Caco-2 (cell line): ENCODE results near the gene PAX9. TPM values are rescaled to one million over a fixed set of nuclear protein-coding genes. Genes with fewer than 3 reads are reported as not detected.

Source experiments
- BruUV-seq: library from RNA; stranded (reverse); fragments of 400-500 nt; replicated peaks from 2 replicates; lab custom pipeline; 2021; lab: Mats Ljungman, UMichigan
- CTCF ChIA-PET: fragments of 300-600 bp; sonication (Branson Sonifier 250); formaldehyde crosslinking; loops from one replicate; lab custom pipeline; 2022; ENCODE audit warnings: antibody characterized with exemption; lab: Charles Lee
- POLR2A ChIA-PET: fragments of 300-600 bp; sonication (Branson Sonifier 250); formaldehyde crosslinking; loops from one replicate; lab custom pipeline; 2022; ENCODE audit warnings: antibody characterized with exemption; lab: Charles Lee
- DNase-seq, 2 experiments: peaks; one replicate each; pipeline versions ENCODE4 v3.0.0 to v3.0.0-alpha.2; 2020 to 2022
- H3K27me3 ChIP-seq: replicated peaks from 2 replicates; pipeline ENCODE4 v1.6.0; 2011; ENCODE audit warnings: low read length; ENCODE audit not compliant: control insufficient read depth, insufficient read depth
- H3K36me3 ChIP-seq: 2 replicates; pipeline ENCODE4 v1.5.1; 2011; ENCODE audit warnings: low read length; ENCODE audit not compliant: control insufficient read depth, insufficient read depth
- H3K4me1 ChIP-seq: fragments of 250-450 bp; sonication (Bioruptor Pico); 2 replicates; pipeline ENCODE4 v1.5.1; 2020; ENCODE audit warnings: mild to moderate bottlenecking
- H3K4me3 ChIP-seq: 2 replicates; pipeline ENCODE4 v1.5.1; 2011; ENCODE audit warnings: low read depth, mild to moderate bottlenecking, control low read depth, low read length
- H3K9me3 ChIP-seq: fragments of 250-450 bp; sonication (Bioruptor Pico); 2 replicates; pipeline ENCODE4 v1.5.1; 2020; ENCODE audit warnings: mild to moderate bottlenecking, moderate library complexity
- H3K27ac Mint-ChIP-seq: one replicate; pipeline ENCODE4 v1.8.0; 2022; ENCODE audit warnings: mixed read lengths; ENCODE audit not compliant: unreplicated experiment
- H3K27me3 Mint-ChIP-seq: one replicate; pipeline ENCODE4 v1.8.0; 2022; ENCODE audit warnings: mixed read lengths; ENCODE audit not compliant: insufficient read depth, unreplicated experiment
- H3K36me3 Mint-ChIP-seq: one replicate; pipeline ENCODE4 v1.8.0; 2022; ENCODE audit warnings: mild to moderate bottlenecking, mixed read lengths; ENCODE audit not compliant: insufficient read depth, unreplicated experiment
- H3K4me1 Mint-ChIP-seq: one replicate; pipeline ENCODE4 v1.8.0; 2022; ENCODE audit warnings: low read depth, mixed read lengths; ENCODE audit not compliant: unreplicated experiment
- H3K4me3 Mint-ChIP-seq: one replicate; pipeline ENCODE4 v1.8.0; 2022; ENCODE audit warnings: mild to moderate bottlenecking, moderate library complexity, mixed read lengths; ENCODE audit not compliant: unreplicated experiment
- H3K9me3 Mint-ChIP-seq: one replicate; pipeline ENCODE4 v1.8.0; 2022; ENCODE audit warnings: mixed read lengths; ENCODE audit not compliant: unreplicated experiment
- CTCF ChIP-seq, 2 experiments: fragments of 200-600 bp in 1 of 2; IDR thresholded peaks; 1 replicate in 1 of 2; 2 replicates in 1 of 2; pipeline versions ENCODE4 v1.5.1 to v1.8.0; 2011 to 2022; ENCODE audit warnings: antibody characterized with exemption in 1 of 2, control low read depth in 1 of 2, inconsistent platforms in 1 of 2, low read depth in 1 of 2, low read length in 1 of 2, mild to moderate bottlenecking in 1 of 2, moderate library complexity in 1 of 2; ENCODE audit not compliant: insufficient read depth in 1 of 2, severe bottlenecking in 1 of 2, unreplicated experiment in 1 of 2
- intact Hi-C: fragments of 100-400 bp; cut with micrococcal nuclease; formaldehyde crosslinking; loops from one replicate; pipeline ENCODE4 v1.10.0; 2022; ENCODE audit not compliant: unreplicated experiment
- total RNA-seq: library from RNA; stranded (reverse); gene quantifications from 2 replicates; pipeline ENCODE4 v1.2.3, GENCODE V29; 2022

PAX9 gene
- total RNA-seq, 1 experiment from 2014 or later = 6.9 TPM

- no peaks in the 10 kb centered on the region for H3K36me3 ChIP-seq
- DNase-seq = peak in 1 of 2 experiments; percentile 2
- Mint-ChIP-seq H3K4me1 (no peaks in the 10 kb centered on the region), H3K36me3 (no peaks in the 10 kb centered on the region), H3K9me3 (no peaks in the 10 kb centered on the region), H3K27me3 (no peaks in the 10 kb centered on the region), H3K27ac (no peak overlapping the region), H3K4me3 (no peak overlapping the region)
- TF ChIP-seq CTCF (IDR thresholded peaks at IDR 0.05; ENCODE audit: insufficient read depth in 1 of 2, low read depth in 1 of 2, low read length in 1 of 2, severe bottlenecking in 1 of 2, unreplicated experiment in 1 of 2) = no peak
- H3K27me3 ChIP-seq = no peaks in the 10 kb centered on the region
- no TSS peak for BruUV-seq
- peaks cover 12% of the 10 kb centered on the region; the same call in 1 of the 2 replicates for H3K4me1 ChIP-seq
- intact Hi-C loops = no loop called here
- POLR2A ChIA-PET = no interaction called here
- no peaks in the 10 kb centered on the region for H3K9me3 ChIP-seq
- no peak overlapping the region for H3K4me3 ChIP-seq
- CTCF ChIA-PET = interaction anchor here (0.8 kb wide), 1 partner anchor 69 kb away, joined by 3 read pairs; no protein-coding TSS in a partner anchor
Measured at GRCh38 chr14:36717363-36717762, 55.7 kb downstream of the PAX9 start.

GRCh38 chr14:36718216-36718615 lies 56.6 kb downstream of the PAX9 start:
- BruUV-seq = no TSS peak
- Mint-ChIP-seq H3K27me3 (no peaks in the 10 kb centered on the region), H3K36me3 (no peaks in the 10 kb centered on the region), H3K4me1 (no peaks in the 10 kb centered on the region), H3K9me3 (no peaks in the 10 kb centered on the region), H3K27ac (no peak overlapping the region), H3K4me3 (no peak overlapping the region)
- intact Hi-C loops = no loop called here
- ChIA-PET CTCF (no interaction called here), POLR2A (no interaction called here)
- Histone ChIP-seq H3K4me3 (no peak overlapping the region), H3K36me3 (no peaks in the 10 kb centered on the region), H3K27me3 (no peaks in the 10 kb centered on the region), H3K4me1 (peaks cover 16% of the 10 kb centered on the region; the same call in 1 of the 2 replicates), H3K9me3 (no peaks in the 10 kb centered on the region)
- TF ChIP-seq CTCF (IDR thresholded peaks at IDR 0.05; ENCODE audit: insufficient read depth in 1 of 2, low read depth in 1 of 2, low read length in 1 of 2, severe bottlenecking in 1 of 2, unreplicated experiment in 1 of 2) = no peak
- DNase-seq = no peak

GRCh38 chr14:36719823-36720222 lies 58.2 kb downstream of the PAX9 start:
- no peaks in the 10 kb centered on the region for H3K36me3 Mint-ChIP-seq
- ChIA-PET CTCF (no interaction called here), POLR2A (no interaction called here)
- no peaks in the 10 kb centered on the region for H3K27me3 ChIP-seq
- H3K9me3 Mint-ChIP-seq = no peaks in the 10 kb centered on the region
- H3K36me3 ChIP-seq = no peaks in the 10 kb centered on the region
- no peaks in the 10 kb centered on the region for H3K4me1 Mint-ChIP-seq
- H3K27me3 Mint-ChIP-seq = no peaks in the 10 kb centered on the region
- TF ChIP-seq CTCF (IDR thresholded peaks at IDR 0.05; ENCODE audit: insufficient read depth in 1 of 2, low read depth in 1 of 2, low read length in 1 of 2, severe bottlenecking in 1 of 2, unreplicated experiment in 1 of 2) = no peak
- no peaks in the 10 kb centered on the region for H3K9me3 ChIP-seq
- BruUV-seq = no TSS peak
- no peak overlapping the region for H3K4me3 ChIP-seq
- H3K4me3 Mint-ChIP-seq = no peak overlapping the region
- DNase-seq = no peak
- intact Hi-C loops = no loop called here
- no peak overlapping the region for H3K27ac Mint-ChIP-seq
- peaks cover 6% of the 10 kb centered on the region; the same call in 1 of the 2 replicates for H3K4me1 ChIP-seq
